Smooth muscle cell of the pulmonary artery (primary cell): ENCODE data around the gene MMP15. TPM values are rescaled to one million over a fixed set of nuclear protein-coding genes. Genes with fewer than 3 reads are reported as not detected.

Source experiments
- total RNA-seq: library from RNA; depleted of rRNA; stranded (reverse); fragments of >200 nt; gene quantifications from 2 replicates; pipeline ENCODE4 v1.2.3, GENCODE V29; 2014

MMP15 gene
- total RNA-seq = 2.4 and 4.3 TPM in 2 replicates

GRCh38 chr16:58025351-58026138, at the start of gene MMP15:
MMP15 (plus strand) TSS chr16:58025754; CDS start chr16:58026351, 597 bp downstream.

GRCh38 chr16:57999971-58000705, 25.4 kb upstream of the MMP15 start, which contains the start of gene ZNF319:
ZNF319 (minus strand) TSS chr16:58000672; CDS start chr16:57998265, 2,407 bp downstream.

GRCh38 chr16:58000706-58001676, 24.6 kb upstream of the MMP15 start, which contains the start of gene USB1:
USB1 (plus strand) TSS chr16:58001407; CDS start chr16:58001484, 77 bp downstream.

Other genes with a start within 250 kb of the MMP15 start
- gene KIFC3, start 223.3 kb upstream of the MMP15 start, total RNA-seq = 41.1 and 93.1 TPM in 2 replicates
- gene CNGB1, start 54.6 kb upstream of the MMP15 start, total RNA-seq = not detected in 2 replicates
- 5.5 and 7.1 TPM in 2 replicates for gene ZNF319, start 25.1 kb upstream of the MMP15 start, total RNA-seq
- gene USB1, start 24.3 kb upstream of the MMP15 start, total RNA-seq = 44.6 and 53.8 TPM in 2 replicates
- gene CFAP20, start 103.6 kb downstream of the MMP15 start, total RNA-seq = 27.6 and 29.8 TPM in 2 replicates
- 44.6 and 52.7 TPM in 2 replicates for gene CSNK2A2, start 172.4 kb downstream of the MMP15 start, total RNA-seq